Astrocyte of the cerebellum (primary cell): ENCODE measurements around the gene POU2AF2.
A peak's percentile ranks its signal among the peaks of the same experiment; 100 is the strongest.
"Not testable (repeated sequence)": the region's sequence is repeated elsewhere in the genome, so short reads cannot be mapped to it uniquely, and the experiment has no call there.

ENCODE experiments used
- DNase-seq: peaks from one replicate; pipeline ENCODE4 v3.0.0-alpha.2; 2011; ENCODE audit warnings: low read depth
- H3K4me3 ChIP-seq: 2 replicates; pipeline ENCODE4 v1.5.1; 2011; ENCODE audit warnings: mild to moderate bottlenecking, low read depth, low read length, moderate library complexity
- in situ Hi-C: cut with HindIII; loops from 2 replicates; pipeline ENCODE4 v1.10.0; 2017; ENCODE audit warnings: low sequenced_read_pairs
- TF ChIP-seq, protein P1 (sequence below): IDR thresholded peaks from 2 replicates; pipeline ENCODE4 v1.5.1; 2012; ENCODE audit warnings: low read length, low read depth, moderate library complexity, mild to moderate bottlenecking; ENCODE audit errors: missing control alignments

The POU2AF2 gene

DNA sequence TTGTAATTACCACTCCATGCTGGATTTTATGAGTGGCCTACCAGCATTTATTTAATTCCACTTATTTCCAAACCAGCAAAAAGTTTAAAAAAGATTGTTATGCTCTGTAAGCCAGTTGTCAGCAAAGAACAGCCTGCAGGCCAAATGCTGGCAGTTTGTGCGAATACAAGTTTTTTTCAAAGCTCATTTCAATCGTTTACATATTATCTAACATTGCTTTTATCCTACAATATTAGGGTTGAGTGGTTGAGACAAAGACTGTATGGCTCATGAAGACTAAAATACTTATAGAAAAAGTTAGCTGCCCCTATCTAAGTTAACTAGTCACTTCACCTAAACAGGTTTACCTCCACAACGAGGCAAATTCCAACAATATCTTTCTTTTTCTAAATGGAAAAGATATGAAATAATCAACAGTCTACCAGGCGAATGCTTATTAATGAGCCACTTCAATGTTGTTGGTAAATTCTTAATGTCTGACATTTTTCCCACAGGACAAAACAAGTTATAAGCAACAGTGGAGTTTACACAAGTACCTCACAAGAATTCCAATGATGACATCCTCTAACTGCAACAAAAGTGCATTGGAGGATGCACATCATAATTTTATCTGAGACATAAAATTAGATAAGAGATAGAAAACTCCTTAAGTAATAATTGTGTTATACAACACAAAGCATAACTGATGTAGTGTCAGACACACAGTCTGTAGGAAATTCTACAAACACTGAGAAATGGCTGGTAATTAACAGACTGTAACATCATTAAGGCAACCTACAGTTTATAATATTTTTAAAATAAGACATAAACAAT is 35.8 kb upstream of the POU2AF2 start:
- in situ Hi-C loops, result no loop called here
- TF ChIP-seq, protein P1, sequence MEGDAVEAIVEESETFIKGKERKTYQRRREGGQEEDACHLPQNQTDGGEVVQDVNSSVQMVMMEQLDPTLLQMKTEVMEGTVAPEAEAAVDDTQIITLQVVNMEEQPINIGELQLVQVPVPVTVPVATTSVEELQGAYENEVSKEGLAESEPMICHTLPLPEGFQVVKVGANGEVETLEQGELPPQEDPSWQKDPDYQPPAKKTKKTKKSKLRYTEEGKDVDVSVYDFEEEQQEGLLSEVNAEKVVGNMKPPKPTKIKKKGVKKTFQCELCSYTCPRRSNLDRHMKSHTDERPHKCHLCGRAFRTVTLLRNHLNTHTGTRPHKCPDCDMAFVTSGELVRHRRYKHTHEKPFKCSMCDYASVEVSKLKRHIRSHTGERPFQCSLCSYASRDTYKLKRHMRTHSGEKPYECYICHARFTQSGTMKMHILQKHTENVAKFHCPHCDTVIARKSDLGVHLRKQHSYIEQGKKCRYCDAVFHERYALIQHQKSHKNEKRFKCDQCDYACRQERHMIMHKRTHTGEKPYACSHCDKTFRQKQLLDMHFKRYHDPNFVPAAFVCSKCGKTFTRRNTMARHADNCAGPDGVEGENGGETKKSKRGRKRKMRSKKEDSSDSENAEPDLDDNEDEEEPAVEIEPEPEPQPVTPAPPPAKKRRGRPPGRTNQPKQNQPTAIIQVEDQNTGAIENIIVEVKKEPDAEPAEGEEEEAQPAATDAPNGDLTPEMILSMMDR, result no peak
- no peak for DNase-seq
- H3K4me3 ChIP-seq, result no peak overlapping the region

- DNase-seq, result no peak
- TF ChIP-seq, protein P1, result no peak
- in situ Hi-C loops, result no loop called here
- no peak overlapping the region for H3K4me3 ChIP-seq
These were observed 32.3 kb upstream of the POU2AF2 start for GRCh38 chr11:111213256-111213655.

DNA sequence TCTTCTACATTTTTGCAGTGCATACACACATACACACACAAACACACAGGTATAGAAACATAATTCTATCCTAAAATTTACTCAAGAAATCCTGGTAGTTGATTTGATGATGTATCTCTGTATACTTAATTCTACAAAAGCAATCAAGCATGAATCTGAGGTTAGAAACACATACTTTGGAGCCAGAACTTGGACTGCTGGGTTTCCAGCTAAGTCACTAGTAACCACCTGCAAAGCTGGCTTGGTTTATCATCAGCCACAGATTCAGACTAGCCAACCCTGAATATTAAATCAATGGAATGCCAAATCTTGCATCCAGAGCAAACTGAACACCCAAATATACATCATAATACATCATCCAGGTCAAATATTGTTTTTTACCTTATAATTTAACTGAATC is 24.8 kb upstream of the POU2AF2 start:
- in situ Hi-C loops, result no loop called here
- no peak overlapping the region for H3K4me3 ChIP-seq
- TF ChIP-seq, protein P1, result no peak
- DNase-seq, result peak; percentile 55

- TF ChIP-seq, protein P1, result no peak
- in situ Hi-C loops, result no loop called here
These were observed 24.3 kb upstream of the POU2AF2 start for GRCh38 chr11:111221208-111221607.

DNA sequence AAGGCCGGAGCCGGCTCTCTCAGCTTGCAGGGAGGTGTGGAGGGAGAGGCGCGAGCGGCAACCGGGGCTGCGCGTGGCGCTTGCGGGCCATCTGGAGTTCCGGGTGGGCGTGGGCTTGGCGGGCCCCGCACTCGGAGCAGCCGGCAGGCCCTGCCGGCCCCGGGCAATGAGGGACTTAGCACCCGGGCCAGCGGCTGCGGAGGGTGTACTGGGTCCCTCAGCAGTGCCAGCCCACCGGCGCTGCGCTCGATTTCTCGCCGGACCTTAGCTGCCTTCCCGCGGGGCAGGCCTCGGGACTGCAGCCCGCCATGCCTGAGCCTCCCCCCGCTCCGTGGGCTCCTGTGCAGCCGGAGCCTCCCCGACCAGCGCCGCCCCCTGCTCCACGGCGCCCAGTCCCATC is 23.6 kb upstream of the POU2AF2 start:
- H3K4me3 ChIP-seq, in situ Hi-C loops, DNase-seq: not testable (repeated sequence)

More at GRCh38 chr11:111221208-111221607, 24.3 kb upstream of the POU2AF2 start:
- no peak overlapping the region for H3K4me3 ChIP-seq
- no peak for DNase-seq

DNA sequence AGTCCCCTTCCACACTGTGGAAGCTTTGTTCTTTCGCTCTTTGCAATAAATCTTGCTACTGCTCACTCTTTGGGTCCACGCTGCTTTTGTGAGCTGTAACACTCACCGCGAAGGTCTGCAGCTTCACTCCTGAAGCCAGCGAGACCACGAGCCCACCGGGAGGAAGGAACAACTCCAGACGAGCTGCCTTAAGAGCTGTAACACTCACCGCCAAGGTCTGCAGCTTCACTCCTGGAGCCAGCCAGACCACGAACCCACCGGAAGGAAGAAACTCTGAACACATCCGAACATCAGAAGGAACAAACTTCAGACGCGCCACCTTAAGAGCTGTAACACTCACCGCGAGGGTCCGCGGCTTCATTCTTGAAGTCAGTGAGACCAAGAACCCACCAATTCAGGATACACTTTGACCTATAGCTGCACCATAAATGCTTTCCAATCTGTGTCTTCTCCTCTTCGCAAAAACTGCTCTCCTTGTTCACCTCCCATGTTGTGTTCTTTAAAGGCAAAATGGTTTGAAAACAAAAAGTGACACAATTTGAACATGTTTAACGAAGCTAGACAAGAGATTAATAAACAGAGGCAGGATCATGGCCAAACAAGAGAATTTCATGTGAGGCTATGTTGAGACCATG is 22.6 kb upstream of the POU2AF2 start:
- in situ Hi-C loops, H3K4me3 ChIP-seq, DNase-seq: not testable (repeated sequence)

- TF ChIP-seq, protein P1, result no peak
- in situ Hi-C loops, result no loop called here
- no peak overlapping the region for H3K4me3 ChIP-seq
- DNase-seq, result no peak
These were observed 19.6 kb upstream of the POU2AF2 start for GRCh38 chr11:111225881-111226280.
